Pancreas (tissue), 10 donors: ENCODE data around the gene DUSP7. TPM values are rescaled to one million over a fixed set of nuclear protein-coding genes. Genes with fewer than 3 reads are reported as not detected.

Source experiments
- ATAC-seq, 4 donors: fragments of 200-7000 bp; cut with Tn5 transposase; one replicate each; pipeline versions ENCODE4 v1.8.0 to v1.9.1; 2020; ENCODE audit warnings: mild to moderate bottlenecking in 4 of 4, moderate library complexity in 4 of 4
- DNase-seq, 6 donors: peaks; one replicate each; pipeline ENCODE4 v3.0.0-alpha.2; 2020
- FAIRE-seq: peaks from 2 replicates; lab custom pipeline; 2012; peaks lifted over from hg19 to GRCh38; lab: Jason Lieb, UNC
- H3K27ac ChIP-seq, 4 donors: fragments of 200-600 bp; sonication (generic); 1 replicate in 3 of 4; 2 replicates in 1 of 4; pipeline versions ENCODE4 v1.5.0 to v1.8.0; 2020
- H3K27me3 ChIP-seq, 4 donors: fragments of 200-600 bp; one replicate each; pipeline ENCODE4 v1.8.0; 2021
- H3K36me3 ChIP-seq, 3 donors: fragments of 200-600 bp; sonication (generic) in 1 of 3; one replicate each; pipeline versions ENCODE4 v1.5.0 to v1.8.0; 2020 to 2021
- H3K4me1 ChIP-seq, 3 donors: fragments of 200-600 bp; one replicate each; pipeline ENCODE4 v1.8.0; 2021
- H3K4me3 ChIP-seq, 4 donors: fragments of 200-600 bp; sonication (generic) in 2 of 4; one replicate each; pipeline versions ENCODE4 v1.5.0 to v1.8.0; 2020 to 2021
- H3K9me3 ChIP-seq, 4 donors: fragments of 200-600 bp; one replicate each; pipeline ENCODE4 v1.8.0; 2021
- CTCF ChIP-seq, 4 donors: fragments of 200-600 bp; sonication (generic) in 3 of 4; IDR thresholded peaks; one replicate each; pipeline versions ENCODE4 v1.5.0 to v1.8.0; 2021; ENCODE audit warnings: antibody characterized with exemption in 4 of 4
- WGBS, 2 donors: extraction: QIAGEN DNeasy Blood & Tissue Kit; methylation state at CpG; one replicate each; pipeline ENCODE4 v1.1.7; 2013; 5-methylcytosine and 5-hydroxymethylcytosine counted together
- intact Hi-C, 3 donors: fragments of 100-400 bp; cut with DNase I; formaldehyde crosslinking; loops; one replicate each; pipeline versions ENCODE4 v1.11.1 to v1.14.2; 2022
- polyA plus RNA-seq, 2 donors: library from polyadenylated mRNA; stranded (reverse); fragments of 200-250 nt; gene quantifications; one replicate each; pipeline ENCODE4 v1.2.3, GENCODE V29; 2013
- total RNA-seq, 6 donors: library from RNA; stranded (reverse); fragmentation: NEBNext Ultra II Directional in 4 of 6; extraction: Animal tissue kit (Norgen Biotek cat#: 25700) in 4 of 6; gene quantifications; one replicate each; pipeline versions ENCODE4 v1.2.1 to v1.2.4, GENCODE V29; 2021 to 2023
- donor health status: healthy with polysubstance abuse.
- donor health status: DM: no; HTN: no; CAD: no; lungs with moderate emphysema.
- donor health status: DM: no; HTN: no; CAD: no.
- donor health status: control.
- donor health status: control.
- donor health status: Bipolar disorder and iron deficiency.
- donor health status: DM: yes; HTN: yes; CAD: no.
- donor health status: DM: no; HTN: no; CAD: no.
- donor health status: DM: no; HTN: no; CAD: no.
- donor health status: DM: yes; HTN: yes; CAD: no.

Gene DUSP7
- total and polyA plus RNA-seq, 8 donors = 2.6 to 7.6 (median 4.6) TPM

GRCh38 chr3:52055537-52056351 is 627 bp downstream of the DUSP7 start:
- H3K27me3 ChIP-seq = no peaks in the 10 kb centered on the region
- WGBS, 2 donors = 1% methylated on average over 50 to 94 of the region's 94 CpGs
- intact Hi-C loops = no loop called here
- TF ChIP-seq CTCF (IDR thresholded peaks at IDR 0.05) = no peak
- ATAC-seq = peak in 1 of 4 donors; percentile 5
- DNase-seq = peak in 4 of 6 donors; percentile 33 to 78 (median 60)
- no peak for FAIRE-seq
- H3K36me3 ChIP-seq = peaks cover 0 to 4% (median 0%) of the 10 kb centered on the region in 3 donors
- H3K4me3 ChIP-seq = peak overlapping the region; percentile 44 to 77 (median 56)
- peaks cover 0 to 19% (median 3%) of the 10 kb centered on the region in 3 donors for H3K4me1 ChIP-seq
- peak overlapping the region in 3 of 4 donors; percentile 50 to 58 (median 50) for H3K27ac ChIP-seq
- no peaks in the 10 kb centered on the region for H3K9me3 ChIP-seq

GRCh38 chr3:52054661-52055511 is 1.5 kb downstream of the DUSP7 start:
- Histone ChIP-seq H3K4me1 (peaks cover 0 to 19% (median 3%) of the 10 kb centered on the region in 3 donors), H3K27me3 (no peaks in the 10 kb centered on the region), H3K4me3 (peak overlapping the region; percentile 44 to 77 (median 56)), H3K36me3 (peaks cover 0 to 12% (median 4%) of the 10 kb centered on the region in 3 donors), H3K27ac (peak overlapping the region; percentile 6 to 58 (median 50)), H3K9me3 (no peaks in the 10 kb centered on the region)
- DNase-seq (peak in 2 of 6 donors; percentile 29 to 54), ATAC-seq (no peak), FAIRE-seq (no peak)
- intact Hi-C loops = no loop called here
- WGBS, 2 donors = 14 to 25% methylated on average over 24 to 26 of the region's 26 CpGs
- no peak for TF ChIP-seq CTCF (IDR thresholded peaks at IDR 0.05)

- peak overlapping the region in 1 of 4 donors; percentile 77 for H3K4me3 ChIP-seq
- no peak for ATAC-seq
- intact Hi-C loops = no loop called here
- H3K36me3 ChIP-seq = peaks cover 0 to 15% (median 4%) of the 10 kb centered on the region in 3 donors
- no peaks in the 10 kb centered on the region for H3K9me3 ChIP-seq
- peak overlapping the region in 2 of 4 donors; percentile 42 to 58 for H3K27ac ChIP-seq
- H3K27me3 ChIP-seq = no peaks in the 10 kb centered on the region
- 85 to 90% methylated on average over 31 of the region's 31 CpGs for WGBS, 2 donors
- DNase-seq = no peak
- no peak for TF ChIP-seq CTCF (IDR thresholded peaks at IDR 0.05)
- FAIRE-seq = no peak
- H3K4me1 ChIP-seq = peaks cover 0 to 19% (median 3%) of the 10 kb centered on the region in 3 donors
These were observed 2.8 kb downstream of the DUSP7 start for GRCh38 chr3:52053307-52054304.

- peak in 1 of 4 donors; percentile 3 for ATAC-seq
- intact Hi-C loops = no loop called here
- no peak for FAIRE-seq
- Histone ChIP-seq H3K4me1 (peaks cover 0 to 19% (median 3%) of the 10 kb centered on the region in 3 donors), H3K9me3 (no peaks in the 10 kb centered on the region), H3K27me3 (no peaks in the 10 kb centered on the region), H3K36me3 (peaks cover 0 to 15% (median 4%) of the 10 kb centered on the region in 3 donors), H3K27ac (peak overlapping the region in 2 of 4 donors; percentile 42 to 58), H3K4me3 (peak overlapping the region in 1 of 4 donors; percentile 3)
- 59 to 65% methylated on average over 10 of the region's 10 CpGs for WGBS, 2 donors
- DNase-seq = peak in 4 of 6 donors; percentile 35 to 76 (median 54)
- no peak for TF ChIP-seq CTCF (IDR thresholded peaks at IDR 0.05)
These were observed 3.5 kb downstream of the DUSP7 start for GRCh38 chr3:52052831-52053306.
